HuH-7.5 (cell line): Measurements from ENCODE around the gene SUMO2.
"Not testable (repeated sequence)": the region's sequence is repeated elsewhere in the genome, so short reads cannot be mapped to it uniquely, and the experiment has no call there.

Experiments
- DNase-seq: peaks from one replicate; pipeline ENCODE4 v3.0.0; 2011; ENCODE audit warnings: low spot score

SUMO2 gene

DNA sequence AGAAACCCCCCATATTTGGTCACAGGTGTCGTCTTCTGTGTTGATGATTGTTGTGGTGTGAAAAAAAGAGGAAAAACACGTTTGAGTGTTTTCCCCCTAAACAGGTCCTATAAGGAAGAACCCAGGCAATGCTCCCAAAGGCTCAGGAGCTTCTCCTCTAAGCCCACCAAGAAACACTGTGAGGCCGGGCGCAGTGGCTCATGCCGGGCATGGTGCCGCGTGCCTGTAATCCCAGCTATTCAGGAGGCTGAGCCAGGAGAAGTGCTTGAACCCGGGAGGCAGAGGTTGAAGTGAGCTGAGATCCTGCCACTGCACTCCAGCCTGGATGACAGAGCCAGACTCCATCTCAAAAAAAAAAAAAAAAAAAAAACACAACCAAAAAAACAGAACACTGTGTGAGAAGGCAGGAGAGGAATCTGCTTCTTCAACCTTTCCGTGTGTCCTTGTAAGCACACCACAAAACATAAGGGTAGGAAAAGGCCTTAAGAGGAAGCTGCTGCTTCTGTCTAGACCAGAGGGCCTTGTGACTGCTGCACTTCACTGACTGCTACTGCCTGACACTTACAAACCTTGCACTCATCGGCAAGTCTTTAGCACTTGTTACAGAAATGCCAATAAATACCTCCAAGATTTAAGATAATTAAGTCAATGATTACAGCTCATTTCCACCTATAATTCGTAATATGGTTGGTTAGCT is 37.8 kb downstream of the SUMO2 start:
- no peak for DNase-seq

DNA sequence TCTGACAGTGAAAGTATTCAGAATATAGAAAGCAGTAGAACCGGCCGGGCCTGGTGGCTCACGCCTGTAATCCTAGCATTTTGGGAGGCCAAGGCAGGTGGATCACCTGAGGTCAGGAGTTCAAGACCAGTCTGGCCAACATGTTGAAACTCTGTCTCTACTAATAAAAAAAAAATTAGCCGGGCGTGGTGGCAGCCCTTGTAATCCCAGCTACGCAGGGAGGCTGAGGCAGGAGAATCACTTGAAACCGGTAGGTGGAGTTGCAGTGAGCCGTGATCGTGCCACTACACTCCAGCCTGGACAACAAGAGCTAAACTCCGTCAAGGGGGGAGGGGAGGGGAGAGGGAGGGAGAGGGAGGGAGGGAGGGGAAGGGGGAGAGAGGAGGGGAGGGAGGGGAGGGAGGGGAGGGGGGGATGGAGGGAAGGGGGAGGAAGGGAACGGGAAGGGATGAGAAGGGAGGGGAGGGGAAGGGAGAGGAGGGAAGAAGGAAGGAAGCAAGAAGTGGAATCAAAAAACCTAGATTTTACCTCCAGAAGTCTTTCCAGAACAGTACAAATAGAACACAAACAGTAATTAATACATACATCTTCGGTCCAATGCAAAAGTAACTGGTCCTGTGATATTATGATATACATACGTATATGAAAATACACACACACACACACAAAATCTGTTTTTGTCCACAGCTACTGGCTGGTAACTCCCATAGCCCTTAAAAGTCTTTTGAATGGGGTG is 40.4 kb downstream of the SUMO2 start:
- no peak for DNase-seq

- no peak for DNase-seq
Measured at GRCh38 chr17:75138519-75138918, 44.2 kb downstream of the SUMO2 start.

DNA sequence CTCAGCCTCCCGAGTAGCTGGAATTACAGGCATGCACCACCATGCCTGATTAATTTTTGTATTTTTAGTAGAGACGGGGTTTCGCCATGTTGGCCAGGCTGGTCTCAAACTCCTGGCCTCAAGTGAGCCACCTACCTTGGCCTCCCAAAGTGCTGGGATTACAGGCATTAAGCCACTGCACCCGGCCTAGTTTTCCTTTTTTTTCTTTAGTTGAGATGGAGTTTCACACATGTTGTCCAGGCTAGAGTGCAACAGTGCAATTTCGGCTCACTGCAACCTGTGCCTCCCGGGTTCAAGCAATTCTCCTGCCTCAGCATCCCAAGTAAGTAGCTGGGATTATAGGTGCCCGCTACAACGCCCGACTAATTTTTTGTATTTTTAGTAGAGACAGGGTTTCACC is 45.0 kb downstream of the SUMO2 start:
- DNase-seq, result not testable (repeated sequence)

DNA sequence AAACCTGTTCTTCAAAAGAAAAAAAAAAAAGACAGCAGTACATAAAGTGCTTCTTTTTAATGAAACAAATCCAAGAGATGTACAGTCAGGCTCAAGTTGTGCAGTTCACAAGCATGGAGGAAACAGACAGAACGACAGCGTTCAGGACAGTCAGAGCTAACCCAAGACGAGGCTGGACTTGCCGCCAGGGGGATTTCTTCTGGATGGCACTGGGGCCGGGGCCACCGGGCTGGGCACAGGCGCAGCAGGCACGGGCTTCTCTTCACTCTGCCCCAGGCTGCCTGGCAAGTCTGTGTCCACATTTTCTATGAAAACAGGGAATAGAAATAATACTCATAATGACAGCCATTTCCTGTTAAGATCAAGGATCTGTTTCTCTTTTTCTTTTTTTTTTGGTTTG is 46.8 kb downstream of the SUMO2 start:
- DNase-seq, result no peak

DNA sequence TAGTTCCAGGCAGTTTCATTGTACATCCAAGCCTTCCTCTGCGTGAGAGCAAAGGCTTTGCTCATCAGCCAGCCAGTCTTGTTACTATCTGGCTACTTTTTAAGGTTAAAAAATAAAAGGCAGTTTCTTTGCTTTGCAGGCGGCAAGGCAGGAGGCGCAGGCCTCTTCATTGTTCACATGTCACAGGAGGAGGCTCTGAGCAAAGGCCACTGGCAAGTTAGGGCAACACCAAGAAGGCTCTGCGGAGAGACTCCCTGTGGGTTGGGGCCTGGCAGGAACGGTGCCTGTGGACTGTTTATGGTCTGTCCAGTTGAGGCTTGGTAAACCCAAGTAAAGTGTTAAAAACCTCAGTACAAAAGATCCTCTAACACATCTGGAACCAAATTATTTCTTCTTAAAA is 47.3 kb downstream of the SUMO2 start:
- no peak for DNase-seq

DNA sequence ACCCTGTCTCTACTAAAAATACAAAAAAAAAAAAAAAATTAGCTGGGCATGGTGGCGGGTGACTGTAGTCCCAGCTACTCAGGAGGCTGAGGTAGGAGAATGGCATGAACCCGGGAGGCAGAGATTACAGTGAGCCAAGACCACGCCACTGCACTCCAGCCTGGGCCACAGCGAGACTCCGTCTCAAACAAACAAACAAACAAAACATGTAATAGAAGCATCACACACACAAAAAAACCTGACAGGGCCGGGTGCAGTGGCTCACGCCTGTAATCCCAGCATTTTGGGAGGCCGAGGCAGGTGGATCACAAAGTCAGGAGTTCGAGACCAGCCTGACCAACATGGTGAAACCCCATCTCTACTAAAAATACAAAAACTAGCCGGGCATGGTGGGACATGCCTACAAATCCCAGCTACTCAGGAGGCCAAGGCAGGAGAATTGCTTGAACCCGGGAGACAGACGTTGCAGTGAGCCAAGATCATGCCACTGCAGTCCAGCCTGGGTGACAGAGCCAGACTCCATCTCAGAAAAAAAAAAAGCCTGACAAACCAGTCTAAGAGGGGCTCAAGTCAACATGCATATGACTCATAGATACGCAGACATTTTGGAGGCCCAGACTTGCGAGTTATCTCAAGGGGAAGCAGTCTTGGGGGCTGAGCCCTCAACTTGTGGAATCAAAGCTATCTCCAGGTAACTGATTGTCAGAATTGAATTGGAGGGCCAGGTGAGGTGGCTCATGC is 49.0 kb downstream of the SUMO2 start:
- DNase-seq, result not testable (repeated sequence)

- no peak for DNase-seq
Measured at GRCh38 chr17:75133001-75133400, 49.8 kb downstream of the SUMO2 start.

DNA sequence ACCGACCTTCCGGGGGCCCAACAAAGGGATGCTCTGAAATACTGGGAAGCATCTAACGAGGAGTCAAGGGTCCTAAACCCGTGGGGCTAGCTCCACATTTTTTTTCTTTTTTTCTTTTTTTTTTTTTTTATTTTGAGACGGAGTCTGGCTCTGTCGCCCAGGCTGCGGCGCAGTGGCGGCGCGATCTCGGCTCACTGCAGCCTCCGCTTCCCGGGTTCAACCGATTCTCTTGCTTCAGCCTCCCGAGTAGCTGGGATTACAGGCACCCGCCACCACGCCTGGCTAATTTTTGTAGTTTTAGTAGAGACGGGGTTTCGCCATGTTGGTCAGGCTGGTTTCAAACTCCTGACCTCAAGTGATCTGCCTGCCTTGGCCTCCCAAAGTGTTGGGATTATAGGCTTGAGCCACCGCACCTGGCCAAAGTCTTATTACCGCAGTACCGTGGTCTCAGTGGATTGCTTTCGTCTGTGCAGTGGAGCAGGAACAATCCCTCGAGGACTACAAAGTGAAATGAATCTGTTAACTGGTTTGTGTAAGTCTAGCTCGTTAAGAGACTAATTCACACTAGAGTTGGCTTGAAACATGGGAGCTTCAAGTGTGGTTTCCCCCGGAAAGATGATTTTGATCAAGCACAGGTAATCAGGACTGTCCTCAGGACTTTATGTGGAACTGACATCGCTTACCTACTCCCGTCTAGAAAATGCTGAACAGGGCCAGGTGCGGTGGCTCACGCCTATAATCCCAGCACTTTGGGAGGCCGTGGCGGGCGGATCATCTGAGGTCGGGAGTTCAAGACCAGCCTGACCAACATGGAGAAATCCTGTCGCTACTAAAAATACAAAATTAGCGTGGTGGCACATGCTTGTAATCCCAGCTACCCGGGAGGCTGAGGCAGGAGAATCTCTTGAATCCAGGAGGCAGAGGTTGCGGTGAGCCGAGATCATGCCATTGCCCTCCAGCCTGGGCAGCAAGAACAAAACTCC is 50.5 kb downstream of the SUMO2 start:
- DNase-seq, result not testable (repeated sequence)

DNA sequence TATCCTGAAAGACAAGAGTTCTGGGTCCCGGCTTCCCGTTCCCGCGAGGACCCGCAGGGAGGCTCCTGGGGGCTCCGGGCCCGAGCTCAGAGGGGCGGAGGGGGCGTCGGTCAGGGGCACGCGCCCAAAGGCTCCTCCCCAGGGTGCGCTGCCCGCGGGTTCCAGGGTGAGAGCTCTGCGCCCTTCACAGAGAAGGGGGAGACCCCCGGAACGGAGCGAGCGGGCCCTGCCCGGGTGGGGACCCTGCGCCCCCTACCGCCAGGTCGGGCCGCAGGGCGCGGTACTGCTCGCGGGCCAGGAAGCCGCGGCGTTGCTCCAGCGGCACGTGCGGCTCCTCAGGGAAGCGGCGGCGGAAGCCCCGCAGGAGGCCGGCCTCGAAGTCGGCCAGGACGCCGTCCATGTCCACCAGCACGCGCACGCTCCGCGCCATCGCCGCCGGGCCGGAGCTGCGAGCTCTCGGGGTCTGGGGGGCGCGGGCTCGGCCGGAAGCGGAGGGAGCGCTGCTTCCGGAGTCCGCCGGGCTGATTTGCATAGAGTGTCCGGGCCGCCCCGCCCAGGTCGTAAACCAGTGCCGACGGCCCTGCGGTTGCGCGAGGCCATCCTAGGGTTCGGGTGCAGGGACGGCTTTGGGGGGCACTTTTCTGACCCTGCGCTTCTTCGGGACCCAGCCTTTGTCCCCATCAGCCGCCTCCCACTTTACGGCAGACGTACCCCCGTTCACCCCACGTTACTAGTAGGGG is 51.3 kb downstream of the SUMO2 start, which contains the start of gene NT5C:
NT5C (minus strand) TSS at position 465 of the 740 bp plus-strand sequence; CDS start at position 430, 35 bp downstream.
- peak; percentile 61 for DNase-seq

- DNase-seq, result peak; percentile 51
Measured at GRCh38 chr17:75130632-75131277, 52.0 kb downstream of the SUMO2 start.

DNA sequence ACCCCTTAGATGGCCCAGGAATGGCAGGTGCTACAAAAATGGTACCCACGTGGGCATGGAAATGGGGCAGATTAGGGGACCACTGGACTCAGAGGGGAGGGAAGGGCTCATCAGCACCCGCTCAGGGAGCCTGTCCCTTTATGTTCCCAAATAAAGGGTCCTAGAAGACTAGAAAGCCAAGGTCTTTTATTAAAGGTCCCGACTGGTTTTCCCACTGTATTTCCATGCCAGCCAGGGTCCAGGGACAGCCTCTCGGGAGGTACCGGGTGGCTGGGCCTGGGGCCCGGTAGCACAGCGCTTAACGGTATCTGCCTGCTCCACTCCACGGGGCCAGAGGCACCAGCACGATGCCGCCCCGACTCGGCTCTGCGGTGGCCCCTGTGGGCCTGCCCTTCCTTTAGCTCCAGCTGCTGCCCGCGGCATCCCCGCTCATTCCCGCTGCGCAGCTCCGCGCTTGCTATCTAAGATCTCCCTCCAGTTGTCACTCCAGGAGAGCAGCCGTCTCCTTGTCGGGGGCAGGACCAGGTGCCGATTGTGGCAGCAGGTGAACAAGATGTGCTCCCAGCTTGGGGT is 52.6 kb downstream of the SUMO2 start:
- DNase-seq, result no peak

DNA sequence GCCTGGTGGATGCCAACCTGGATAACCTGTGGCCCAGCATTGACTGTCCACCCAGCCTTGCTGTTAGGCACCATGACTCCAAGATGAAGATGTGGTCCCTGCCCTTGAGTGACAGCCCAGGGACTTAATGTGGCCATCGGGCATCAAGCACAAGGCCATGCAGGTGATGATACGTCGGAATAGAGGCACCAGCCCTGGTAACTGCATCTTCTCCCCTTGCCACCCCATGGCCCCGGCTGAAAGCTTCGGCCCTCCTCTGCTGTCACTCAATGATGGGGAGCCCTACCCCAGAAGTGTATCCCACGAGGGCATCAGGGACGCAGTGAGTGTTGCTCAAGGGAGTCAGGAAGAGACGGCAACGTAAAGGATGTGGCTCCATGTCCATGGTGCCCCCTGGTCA is 53.2 kb downstream of the SUMO2 start:
- DNase-seq, result no peak

- no peak for DNase-seq
Measured at GRCh38 chr17:75128694-75129505, 53.9 kb downstream of the SUMO2 start.

DNA sequence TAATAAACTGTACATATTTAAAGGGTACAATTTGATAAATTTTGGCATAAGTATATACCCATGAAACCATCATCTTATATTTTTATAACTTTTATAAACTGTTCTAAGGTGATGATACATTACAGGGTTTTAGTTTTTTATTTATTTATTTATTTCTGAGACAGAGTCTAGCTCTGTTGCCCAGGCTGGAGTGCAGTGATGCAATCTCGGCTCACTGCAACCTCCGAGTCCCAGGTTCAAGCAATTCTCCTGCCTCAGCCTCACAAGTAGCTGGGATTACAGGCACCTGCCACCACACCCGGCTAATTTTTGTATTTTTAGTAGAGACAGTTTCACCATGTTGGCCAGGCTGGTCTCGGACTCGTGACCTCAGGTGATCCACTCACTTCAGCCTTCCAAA is 54.8 kb downstream of the SUMO2 start:
- DNase-seq, result not testable (repeated sequence)

DNA sequence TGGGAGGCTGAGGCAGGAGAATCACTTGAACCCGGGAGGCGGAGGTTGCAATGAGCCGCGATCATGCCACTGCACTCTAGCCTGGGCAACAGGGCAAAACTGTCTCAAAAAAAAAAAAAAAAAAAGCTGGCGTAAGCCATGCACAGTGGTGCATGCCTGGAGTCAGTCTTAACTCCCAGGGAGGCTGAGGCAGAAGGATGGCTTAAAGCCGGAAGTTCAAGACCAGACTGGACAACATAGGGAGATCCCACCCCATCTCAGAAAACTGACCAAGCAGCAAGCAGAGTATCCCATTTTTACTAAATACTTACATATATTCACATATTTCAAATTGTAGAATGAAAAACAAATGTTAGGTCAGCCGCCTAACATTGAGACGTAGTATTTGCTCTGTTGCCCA is 55.8 kb downstream of the SUMO2 start:
- no peak for DNase-seq

DNA sequence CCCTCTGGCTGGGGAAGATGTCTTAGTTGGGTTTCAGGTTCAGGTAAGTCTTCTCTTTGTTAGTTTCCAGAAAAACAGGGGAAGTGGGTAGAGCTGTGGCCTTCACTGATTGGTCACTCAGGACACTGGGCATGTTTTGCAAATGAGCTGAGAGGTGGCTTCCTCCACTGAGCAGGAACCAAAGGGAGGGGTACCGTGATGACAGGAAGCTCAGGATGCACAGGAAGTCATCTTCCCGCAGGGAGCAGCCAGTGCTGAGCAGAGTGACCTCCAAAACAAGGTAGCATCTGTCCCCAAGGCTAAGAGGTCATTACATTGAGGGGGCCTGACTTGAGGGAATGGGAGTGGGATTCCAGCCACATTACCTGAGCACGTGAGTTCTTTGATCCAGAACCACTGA is 56.8 kb downstream of the SUMO2 start:
- no peak for DNase-seq

- DNase-seq, result no peak
Measured at GRCh38 chr17:75124819-75125162, 58.0 kb downstream of the SUMO2 start.
